Measurements from ENCODE around the gene HOMER3. TPM values are rescaled to one million over a fixed set of nuclear protein-coding genes. Genes with fewer than 3 reads are reported as not detected.

Gene HOMER3
- total RNA-seq, 1 donor from 2014 or later = 30.9 TPM

DNA sequence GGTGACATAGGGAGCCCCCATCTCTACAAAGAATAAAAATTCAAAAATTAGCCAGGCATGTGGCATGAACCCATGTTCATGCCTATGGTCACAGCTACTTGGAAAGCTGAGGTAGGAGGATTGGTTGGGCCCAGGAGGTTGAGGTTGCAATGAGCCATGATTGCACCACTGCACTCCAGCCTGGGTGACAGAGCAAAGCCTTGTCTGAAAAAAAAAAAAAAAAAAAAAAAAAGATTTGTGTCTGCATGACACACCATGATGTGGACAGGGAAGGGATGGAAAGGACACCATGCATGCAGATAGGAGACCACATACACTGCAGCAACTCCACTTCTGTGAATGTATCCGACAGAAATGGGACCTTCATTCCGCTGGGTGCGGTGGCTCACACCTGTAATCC is 34.0 kb upstream of the HOMER3 start:
- Histone ChIP-seq H3K27me3 (no peaks in the 10 kb centered on the region), H3K27ac (no peak overlapping the region), H3K4me3 (no peak overlapping the region), H3K4me1 (peaks cover 12% of the 10 kb centered on the region), H3K36me3 (no peaks in the 10 kb centered on the region), H3K9me3 (no peaks in the 10 kb centered on the region)
- TF ChIP-seq POLR2A (IDR thresholded peaks at IDR 0.05) = no peak
- TF ChIP-seq POLR2AphosphoS5 (IDR thresholded peaks at IDR 0.05; ENCODE audit: insufficient read depth in 1 of 2, low read depth in 1 of 2) = no peak
- TF ChIP-seq, protein P1, sequence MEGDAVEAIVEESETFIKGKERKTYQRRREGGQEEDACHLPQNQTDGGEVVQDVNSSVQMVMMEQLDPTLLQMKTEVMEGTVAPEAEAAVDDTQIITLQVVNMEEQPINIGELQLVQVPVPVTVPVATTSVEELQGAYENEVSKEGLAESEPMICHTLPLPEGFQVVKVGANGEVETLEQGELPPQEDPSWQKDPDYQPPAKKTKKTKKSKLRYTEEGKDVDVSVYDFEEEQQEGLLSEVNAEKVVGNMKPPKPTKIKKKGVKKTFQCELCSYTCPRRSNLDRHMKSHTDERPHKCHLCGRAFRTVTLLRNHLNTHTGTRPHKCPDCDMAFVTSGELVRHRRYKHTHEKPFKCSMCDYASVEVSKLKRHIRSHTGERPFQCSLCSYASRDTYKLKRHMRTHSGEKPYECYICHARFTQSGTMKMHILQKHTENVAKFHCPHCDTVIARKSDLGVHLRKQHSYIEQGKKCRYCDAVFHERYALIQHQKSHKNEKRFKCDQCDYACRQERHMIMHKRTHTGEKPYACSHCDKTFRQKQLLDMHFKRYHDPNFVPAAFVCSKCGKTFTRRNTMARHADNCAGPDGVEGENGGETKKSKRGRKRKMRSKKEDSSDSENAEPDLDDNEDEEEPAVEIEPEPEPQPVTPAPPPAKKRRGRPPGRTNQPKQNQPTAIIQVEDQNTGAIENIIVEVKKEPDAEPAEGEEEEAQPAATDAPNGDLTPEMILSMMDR (IDR thresholded peaks at IDR 0.05) = no peak
- DNase-seq (ENCODE audit: extremely low spot score in 2 of 2) = no peak
- intact Hi-C loops (cut with DNase I) = no loop called here

DNA sequence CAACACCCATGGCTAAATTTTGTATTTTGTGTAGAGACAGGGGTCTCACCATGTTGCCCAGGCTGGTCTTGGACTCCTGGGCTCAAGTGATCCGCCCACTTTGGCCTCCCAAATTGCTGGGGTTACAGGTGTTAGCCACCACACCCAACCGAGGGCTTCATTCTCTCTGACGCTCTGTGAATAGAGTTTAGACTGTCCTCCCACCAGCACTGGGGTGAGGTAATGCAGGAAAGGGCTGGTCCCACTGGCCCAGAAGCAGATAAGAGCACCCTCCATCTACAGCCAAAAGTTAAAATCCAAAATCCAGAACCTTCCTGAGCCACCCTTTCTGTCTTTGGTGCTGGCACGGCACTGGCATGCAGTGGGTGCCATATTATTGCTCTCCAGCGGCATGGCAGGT is 31.8 kb upstream of the HOMER3 start:
- intact Hi-C loops (cut with DNase I) = no loop called here
- H3K27ac ChIP-seq = peak overlapping the region; percentile 24
- DNase-seq (ENCODE audit: extremely low spot score in 2 of 2) = no peak
- H3K4me3 ChIP-seq = no peak overlapping the region
- no peaks in the 10 kb centered on the region for H3K9me3 ChIP-seq
- no peak for TF ChIP-seq POLR2AphosphoS5 (IDR thresholded peaks at IDR 0.05; ENCODE audit: insufficient read depth in 1 of 2, low read depth in 1 of 2)
- TF ChIP-seq POLR2A (IDR thresholded peaks at IDR 0.05) = no peak
- TF ChIP-seq, protein P1 (IDR thresholded peaks at IDR 0.05) = no peak
- H3K36me3 ChIP-seq = no peaks in the 10 kb centered on the region
- H3K27me3 ChIP-seq = no peaks in the 10 kb centered on the region
- H3K4me1 ChIP-seq = peaks cover 28% of the 10 kb centered on the region

DNA sequence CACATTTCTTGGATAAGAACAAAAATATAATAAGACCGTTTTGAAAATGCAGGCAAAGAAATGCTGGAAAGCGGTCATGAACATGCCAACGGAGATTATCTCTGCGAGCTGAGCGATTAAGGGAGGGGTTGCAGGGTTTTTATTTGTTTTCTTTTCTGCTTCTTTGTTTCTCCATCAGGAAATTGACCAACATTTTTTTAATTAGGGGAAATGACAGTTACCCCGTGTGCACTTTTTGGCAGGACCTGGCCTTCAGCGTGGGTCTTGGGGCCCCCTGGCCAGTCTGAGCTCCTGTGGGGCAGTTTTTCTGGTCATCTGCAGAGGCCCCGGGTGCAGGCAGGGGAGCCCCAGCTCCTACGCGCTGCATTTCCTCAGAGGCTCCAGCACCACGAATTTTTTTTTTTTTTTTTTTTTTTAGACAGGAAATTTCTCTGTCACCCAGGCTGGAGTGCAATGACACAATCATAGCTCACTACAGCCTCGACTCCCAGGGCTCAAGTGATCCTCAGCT is 31.3 kb upstream of the HOMER3 start:
- H3K9me3 ChIP-seq = no peaks in the 10 kb centered on the region
- intact Hi-C loops (cut with DNase I) = no loop called here
- no peaks in the 10 kb centered on the region for H3K27me3 ChIP-seq
- H3K4me1 ChIP-seq = peaks cover 33% of the 10 kb centered on the region
- H3K27ac ChIP-seq = peak overlapping the region; percentile 51
- no peak overlapping the region for H3K4me3 ChIP-seq
- no peaks in the 10 kb centered on the region for H3K36me3 ChIP-seq
- TF ChIP-seq, protein P1 (IDR thresholded peaks at IDR 0.05) = no peak
- no peak for TF ChIP-seq POLR2AphosphoS5 (IDR thresholded peaks at IDR 0.05; ENCODE audit: insufficient read depth in 1 of 2, low read depth in 1 of 2)
- no peak for TF ChIP-seq POLR2A (IDR thresholded peaks at IDR 0.05)
- DNase-seq (ENCODE audit: extremely low spot score in 2 of 2) = no peak

GRCh38 chr19:18969931-18970659 is 29.1 kb upstream of the HOMER3 start:
- Histone ChIP-seq H3K4me3 (no peak overlapping the region), H3K9me3 (no peaks in the 10 kb centered on the region), H3K27me3 (no peaks in the 10 kb centered on the region), H3K4me1 (peaks cover 35% of the 10 kb centered on the region), H3K27ac (peak overlapping the region; percentile 82), H3K36me3 (no peaks in the 10 kb centered on the region)
- TF ChIP-seq POLR2AphosphoS5 (IDR thresholded peaks at IDR 0.05; ENCODE audit: insufficient read depth in 1 of 2, low read depth in 1 of 2) (no peak), POLR2A (IDR thresholded peaks at IDR 0.05) (no peak)
- TF ChIP-seq, protein P1 (IDR thresholded peaks at IDR 0.05) = no peak
- intact Hi-C loops (cut with DNase I) = no loop called here
- DNase-seq (ENCODE audit: extremely low spot score in 2 of 2) = no peak

Data from vagina (tissue), 2 donors.